Loucy (cell line): ENCODE measurements around the gene NCLN.

ENCODE experiments used
- H2AFZ ChIP-seq: fragments of 200-600 bp; sonication (generic); 2 replicates; pipeline ENCODE4 v1.6.0; 2016; ENCODE audit warnings: antibody characterized with exemption, mild to moderate bottlenecking, low read length, moderate library complexity
- H3F3A ChIP-seq: fragments of 200-600 bp; 2 replicates; pipeline ENCODE4 v1.6.0; 2016; ENCODE audit warnings: antibody characterized with exemption, low read depth, mild to moderate bottlenecking
- H3K27me3 ChIP-seq: fragments of 200-600 bp; sonication (generic); 2 replicates; pipeline ENCODE4 v1.6.1; 2014; ENCODE audit warnings: low read length, mild to moderate bottlenecking; ENCODE audit not compliant: insufficient read depth, poor library complexity, severe bottlenecking
- H3K36me3 ChIP-seq: fragments of 200-600 bp; sonication (generic); 2 replicates; pipeline ENCODE4 v1.6.1; 2016; ENCODE audit warnings: low read length; ENCODE audit not compliant: insufficient read depth
- H3K4me1 ChIP-seq: fragments of 200-600 bp; sonication (generic); 2 replicates; pipeline ENCODE4 v1.5.1; 2014; ENCODE audit warnings: low read length, mild to moderate bottlenecking; ENCODE audit not compliant: insufficient read depth, poor library complexity, severe bottlenecking
- H3K4me2 ChIP-seq: fragments of 200-600 bp; sonication (generic); 2 replicates; pipeline ENCODE4 v1.6.0; 2014; ENCODE audit warnings: antibody characterized with exemption, low read length, low read depth, mild to moderate bottlenecking; ENCODE audit not compliant: poor library complexity, severe bottlenecking
- H3K4me3 ChIP-seq: fragments of 200-600 bp; sonication (generic); 2 replicates; pipeline ENCODE4 v1.5.1; 2014; ENCODE audit warnings: low read length, mild to moderate bottlenecking, mixed read lengths; ENCODE audit not compliant: poor library complexity, severe bottlenecking
- H3K79me2 ChIP-seq: fragments of 200-600 bp; sonication (generic); 2 replicates; pipeline ENCODE4 v1.6.1; 2014; ENCODE audit warnings: low read length; ENCODE audit not compliant: insufficient read depth
- H3K9ac ChIP-seq: fragments of 200-600 bp; sonication (generic); 2 replicates; pipeline ENCODE4 v1.6.0; 2014; ENCODE audit warnings: mild to moderate bottlenecking, low read depth, low read length, moderate library complexity; ENCODE audit not compliant: poor library complexity, severe bottlenecking
- H3K9me2 ChIP-seq: fragments of 200-600 bp; sonication (generic); replicated peaks from 2 replicates; pipeline ENCODE4 v1.6.1; 2016; ENCODE audit warnings: low read depth, low read length, mixed read lengths
- H3K9me3 ChIP-seq: fragments of 200-600 bp; sonication (generic); 2 replicates; pipeline ENCODE4 v1.6.1; 2014; ENCODE audit warnings: mild to moderate bottlenecking, antibody characterized with exemption, low read length, low read depth; ENCODE audit not compliant: insufficient read depth
- H4K20me1 ChIP-seq: fragments of 200-600 bp; sonication (generic); 2 replicates; pipeline ENCODE4 v1.6.0; 2014; ENCODE audit warnings: antibody characterized with exemption, low read length, mild to moderate bottlenecking; ENCODE audit not compliant: insufficient read depth, poor library complexity, severe bottlenecking
- CTCF ChIP-seq: fragments of 200-600 bp; sonication (generic); conservative IDR thresholded peaks from 2 replicates; pipeline ENCODE4 v1.5.1; 2014; ENCODE audit warnings: mild to moderate bottlenecking, antibody characterized with exemption, low read length
- EZH2phosphoT487 ChIP-seq: fragments of 200-600 bp; IDR thresholded peaks from 2 replicates; pipeline ENCODE4 v1.6.1; 2018; ENCODE audit warnings: antibody characterized with exemption, mild to moderate bottlenecking, moderate library complexity, borderline replicate concordance

The NCLN gene

DNA sequence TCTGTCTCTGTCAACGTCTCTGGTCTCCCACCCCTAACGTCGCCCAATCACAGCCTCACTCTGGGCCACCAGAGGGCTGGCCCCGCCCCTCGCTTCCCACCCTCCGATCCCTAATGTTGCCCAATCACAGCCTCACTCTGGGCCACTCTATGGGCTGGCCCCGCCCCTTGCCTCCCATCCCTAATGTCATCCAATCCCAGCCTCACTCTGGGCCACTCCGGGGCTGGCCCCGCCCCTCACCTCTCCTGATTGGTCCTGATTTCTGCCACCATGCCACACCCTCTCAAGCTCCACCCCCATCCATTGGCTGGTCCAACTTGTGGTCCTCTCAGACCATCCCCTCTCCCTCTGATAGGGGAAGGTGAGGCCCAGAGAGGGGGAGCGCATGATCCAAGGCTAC lies 63.7 kb downstream of the NCLN start:
- Histone ChIP-seq H4K20me1 (no peaks in the 10 kb centered on the region), H3K27me3 (no peaks in the 10 kb centered on the region), H3K9me3 (no peaks in the 10 kb centered on the region), H3K9me2 (no peaks in the 10 kb centered on the region), H3K4me3 (no peak overlapping the region), H2AFZ (no peak overlapping the region), H3K4me1 (no peaks in the 10 kb centered on the region), H3K79me2 (no peaks in the 10 kb centered on the region), H3F3A (no peaks in the 10 kb centered on the region), H3K9ac (no peak overlapping the region), H3K36me3 (no peaks in the 10 kb centered on the region), H3K4me2 (no peak overlapping the region)
- no peak for TF ChIP-seq EZH2phosphoT487

DNA sequence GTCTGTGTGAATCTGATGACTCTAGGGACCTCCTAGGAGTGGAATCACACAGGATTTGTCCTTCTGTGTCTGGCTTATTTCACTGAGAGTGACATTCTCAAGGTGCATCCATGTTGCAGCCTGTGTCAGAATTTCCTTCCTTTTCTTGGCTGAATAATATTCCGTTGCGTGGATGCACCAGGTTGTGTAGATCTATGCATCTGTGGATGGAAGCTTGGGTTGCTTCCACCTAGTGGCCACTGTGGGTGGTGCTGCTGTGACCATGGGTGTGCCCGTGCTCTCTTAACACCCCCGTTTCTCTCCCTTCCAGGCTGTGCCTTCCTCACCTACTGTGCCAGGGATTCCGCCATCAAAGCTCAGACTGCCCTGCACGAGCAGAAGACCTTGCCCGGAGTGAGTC lies 64.9 kb downstream of the NCLN start:
- no peaks in the 10 kb centered on the region for H3F3A ChIP-seq
- H3K79me2 ChIP-seq = no peaks in the 10 kb centered on the region
- H3K4me3 ChIP-seq = no peak overlapping the region
- H2AFZ ChIP-seq = no peak overlapping the region
- no peaks in the 10 kb centered on the region for H3K9me3 ChIP-seq
- no peak overlapping the region for H3K9ac ChIP-seq
- TF ChIP-seq EZH2phosphoT487 = no peak
- peak; percentile 65 for TF ChIP-seq CTCF
- no peaks in the 10 kb centered on the region for H3K4me1 ChIP-seq
- no peaks in the 10 kb centered on the region for H3K36me3 ChIP-seq
- no peaks in the 10 kb centered on the region for H3K9me2 ChIP-seq
- H4K20me1 ChIP-seq = no peaks in the 10 kb centered on the region
- no peak overlapping the region for H3K4me2 ChIP-seq
- H3K27me3 ChIP-seq = no peaks in the 10 kb centered on the region

GRCh38 chr19:3251229-3251628 lies 65.5 kb downstream of the NCLN start:
- Histone ChIP-seq H3K4me2 (no peak overlapping the region), H3K9me3 (no peaks in the 10 kb centered on the region), H3K79me2 (no peaks in the 10 kb centered on the region), H3K9ac (no peak overlapping the region), H3K36me3 (no peaks in the 10 kb centered on the region), H3K9me2 (no peaks in the 10 kb centered on the region), H3K4me3 (no peak overlapping the region), H3K4me1 (no peaks in the 10 kb centered on the region), H2AFZ (no peak overlapping the region), H4K20me1 (no peaks in the 10 kb centered on the region), H3F3A (no peaks in the 10 kb centered on the region), H3K27me3 (no peaks in the 10 kb centered on the region)
- TF ChIP-seq EZH2phosphoT487 (no peak), CTCF (no peak)

DNA sequence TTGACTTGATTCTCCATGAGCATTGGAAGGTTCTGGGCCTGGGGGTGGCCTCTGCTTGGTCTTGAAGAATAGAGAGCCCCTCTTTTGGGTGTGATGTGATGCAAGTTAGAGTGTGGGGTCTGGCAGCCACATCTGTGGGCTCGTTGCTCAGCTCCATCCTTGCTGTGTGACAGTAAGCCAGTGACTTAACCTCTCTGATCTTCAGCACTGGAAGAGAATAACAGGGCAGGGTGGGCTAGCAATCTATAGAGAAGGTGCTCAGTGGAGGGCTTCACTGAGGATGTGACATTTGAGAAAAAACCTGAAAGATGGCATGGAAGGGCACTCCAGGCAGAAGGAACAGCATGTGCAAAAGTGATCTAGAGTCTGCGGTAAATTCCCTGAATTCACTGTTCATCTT lies 66.9 kb downstream of the NCLN start:
- Histone ChIP-seq H3K9me2 (no peaks in the 10 kb centered on the region), H3K4me1 (no peaks in the 10 kb centered on the region), H3K79me2 (no peaks in the 10 kb centered on the region), H3F3A (no peaks in the 10 kb centered on the region), H3K9ac (no peak overlapping the region), H3K9me3 (no peaks in the 10 kb centered on the region), H3K27me3 (no peaks in the 10 kb centered on the region), H3K4me2 (no peak overlapping the region), H4K20me1 (no peaks in the 10 kb centered on the region), H3K36me3 (no peaks in the 10 kb centered on the region), H3K4me3 (no peak overlapping the region), H2AFZ (no peak overlapping the region)
- no peak for TF ChIP-seq CTCF
